ENCODE results near the gene NELFE.

DNA sequence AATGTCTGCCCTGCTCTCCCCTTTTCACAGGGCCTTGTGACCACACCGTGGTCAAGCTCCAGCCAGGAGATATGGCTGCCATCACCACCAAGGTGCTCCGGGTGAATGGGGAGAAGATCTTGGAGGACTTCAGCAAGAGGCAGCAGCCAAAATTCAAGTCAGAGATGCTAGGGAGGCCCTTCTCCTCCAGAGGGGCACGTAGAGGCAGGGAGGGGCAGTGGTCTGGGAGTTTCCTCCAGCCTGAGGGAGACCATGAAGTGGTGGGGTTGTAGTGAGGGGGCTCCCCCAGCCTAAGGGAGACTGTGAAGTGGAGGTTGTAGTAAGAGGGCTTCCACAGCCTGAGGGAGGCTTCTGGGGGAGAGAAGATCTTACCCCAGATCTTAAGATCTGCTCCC lies 9.2 kb upstream of the NELFE start:
- TF ChIP-seq EZH2 (IDR thresholded peaks at IDR 0.05; ENCODE audit: borderline replicate concordance) (no peak), CTCF (IDR thresholded peaks at IDR 0.05; ENCODE audit: poor library complexity) (no peak), EZH2phosphoT487 (IDR thresholded peaks at IDR 0.05; ENCODE audit: low read depth, severe bottlenecking, unreplicated experiment) (no peak)
